ENCODE results near the gene FRRS1L. TPM values are rescaled to one million over a fixed set of nuclear protein-coding genes. Genes with fewer than 3 reads are reported as not detected.

The FRRS1L gene
- total RNA-seq, 1 donor from 2014 or later: 1.5 TPM

- no peak for DNase-seq
These were observed 9.3 kb upstream of the FRRS1L start for GRCh38 chr9:109176386-109176785.

DNA sequence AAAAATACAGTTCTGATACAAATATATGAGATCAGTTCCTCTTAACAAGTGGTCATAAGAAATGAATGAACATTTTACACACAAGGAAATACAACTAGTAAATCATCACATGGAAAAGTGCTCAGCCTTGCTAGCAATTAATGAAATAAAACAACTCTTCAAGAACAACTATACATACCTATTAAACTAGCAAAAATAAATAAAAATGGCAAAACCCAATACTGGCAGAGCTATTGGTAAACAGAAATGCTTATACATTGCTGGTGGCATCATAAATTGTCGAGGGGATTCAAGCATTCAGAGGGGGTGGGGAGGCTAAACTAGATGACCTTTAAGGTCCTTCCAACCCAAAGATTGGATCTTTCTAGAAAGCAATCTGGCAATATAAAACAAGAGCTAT, 5.9 kb upstream of the FRRS1L start:
- DNase-seq: no peak

- no peak for DNase-seq
These were observed 4.9 kb upstream of the FRRS1L start for GRCh38 chr9:109171926-109172325.

GRCh38 chr9:109168170-109168569, 1.1 kb upstream of the FRRS1L start:
- no peak for DNase-seq

- DNase-seq: no peak
These were observed 667 bp upstream of the FRRS1L start for GRCh38 chr9:109167716-109168115.

GRCh38 chr9:109166171-109166770, 778 bp downstream of the FRRS1L start:
- DNase-seq: no peak

- DNase-seq: no peak
These were observed 3.0 kb downstream of the FRRS1L start for GRCh38 chr9:109164042-109164441.

DNA sequence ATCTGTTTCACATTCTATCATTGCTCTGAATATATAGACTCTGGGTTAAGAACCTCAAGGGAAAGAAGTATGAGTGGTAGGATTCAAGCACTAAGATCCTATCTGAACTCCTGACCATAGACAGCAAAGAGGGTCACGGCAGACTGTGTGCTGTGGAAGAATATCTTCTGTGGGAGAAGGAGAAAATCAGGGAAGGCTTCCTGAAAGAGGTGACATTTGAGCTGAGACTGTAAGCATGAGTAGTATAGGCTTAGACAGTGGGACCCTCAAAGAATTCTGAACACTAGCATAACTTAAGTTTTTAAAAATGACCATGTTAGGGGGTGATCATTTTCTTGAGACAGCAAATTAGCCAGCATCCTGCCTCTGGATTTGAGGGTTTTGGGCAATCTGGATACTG, 3.9 kb downstream of the FRRS1L start:
- DNase-seq: no peak

- DNase-seq: no peak
These were observed 4.4 kb downstream of the FRRS1L start for GRCh38 chr9:109162677-109163076.

DNA sequence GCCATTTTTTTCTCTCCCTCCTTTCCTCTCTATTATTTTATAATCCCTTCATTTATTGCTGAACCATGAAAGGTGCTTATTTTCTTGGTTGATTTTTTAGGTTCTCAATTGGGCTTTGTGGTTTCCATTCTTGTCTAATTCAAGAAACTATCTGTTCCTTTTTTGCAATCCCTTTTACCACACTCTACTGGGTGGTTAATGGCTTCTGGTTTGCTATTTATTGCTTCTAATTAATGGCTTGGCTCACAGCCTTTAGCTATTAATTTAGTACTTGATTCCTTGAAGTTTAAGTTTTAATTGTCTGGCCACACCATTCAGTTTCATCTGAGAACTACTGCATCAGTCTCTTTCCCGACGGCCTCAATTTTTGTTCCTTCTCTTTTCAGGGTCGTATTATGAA, 5.6 kb downstream of the FRRS1L start:
- no peak for DNase-seq

DNA sequence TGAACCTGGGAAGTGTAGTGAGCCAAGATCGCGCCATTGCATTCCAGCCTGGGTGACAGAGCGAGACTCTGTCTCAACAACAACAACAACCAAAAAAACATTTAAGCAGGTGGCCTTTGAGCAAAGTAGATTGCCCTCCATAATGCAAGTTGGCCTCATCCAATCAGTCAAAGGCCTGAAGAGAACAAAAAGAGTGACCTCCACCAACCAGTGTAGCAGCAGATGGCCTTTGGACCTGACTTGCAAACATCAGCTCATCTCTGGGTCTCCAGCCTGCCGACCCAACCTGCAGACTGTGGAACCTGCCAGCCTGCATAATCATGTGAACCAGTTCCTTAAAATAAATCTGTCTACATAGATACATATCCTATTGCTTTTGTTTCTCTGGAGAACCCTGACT, 7.5 kb downstream of the FRRS1L start:
- DNase-seq: no peak

DNA sequence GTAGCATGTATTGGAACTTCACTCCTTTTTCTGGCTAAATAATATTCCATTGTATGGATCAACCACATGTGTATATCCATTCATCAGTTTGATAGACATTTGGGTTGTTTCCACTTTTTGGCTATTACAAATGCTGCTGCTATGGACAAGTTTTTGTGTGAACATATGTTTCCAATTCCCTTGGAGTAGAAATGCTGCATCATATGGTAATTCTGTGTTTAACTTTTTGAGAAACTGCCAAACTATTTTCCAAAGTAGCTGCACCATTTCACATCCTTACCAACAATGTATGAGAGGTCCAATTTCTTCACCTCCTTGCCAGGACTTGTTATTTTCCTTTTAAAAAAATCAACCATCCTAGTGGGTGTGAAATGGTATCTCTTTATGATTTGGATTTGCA, 8.4 kb downstream of the FRRS1L start:
- DNase-seq: no peak

DNA sequence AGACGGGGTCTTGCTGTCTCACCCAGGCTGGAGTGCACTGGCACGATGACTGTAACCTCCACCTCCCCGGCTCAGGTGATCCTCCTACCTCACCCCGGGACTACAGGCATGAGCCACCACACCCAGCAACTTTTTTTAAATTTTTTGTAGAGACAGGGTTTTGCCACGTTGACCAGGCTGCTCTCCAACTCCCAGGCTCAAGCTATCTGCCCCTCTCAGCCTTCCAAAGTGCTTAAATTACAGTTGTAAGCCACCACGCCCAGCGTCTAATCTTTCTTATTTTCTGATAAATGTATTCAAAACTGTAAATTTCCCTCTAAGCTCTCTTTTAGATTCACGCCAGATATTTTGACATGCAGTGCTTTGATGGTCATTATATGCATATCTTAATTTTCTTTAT, 10.3 kb downstream of the FRRS1L start:
- DNase-seq: no peak

- DNase-seq: no peak
These were observed 16.0 kb downstream of the FRRS1L start for GRCh38 chr9:109150925-109151545.

DNA sequence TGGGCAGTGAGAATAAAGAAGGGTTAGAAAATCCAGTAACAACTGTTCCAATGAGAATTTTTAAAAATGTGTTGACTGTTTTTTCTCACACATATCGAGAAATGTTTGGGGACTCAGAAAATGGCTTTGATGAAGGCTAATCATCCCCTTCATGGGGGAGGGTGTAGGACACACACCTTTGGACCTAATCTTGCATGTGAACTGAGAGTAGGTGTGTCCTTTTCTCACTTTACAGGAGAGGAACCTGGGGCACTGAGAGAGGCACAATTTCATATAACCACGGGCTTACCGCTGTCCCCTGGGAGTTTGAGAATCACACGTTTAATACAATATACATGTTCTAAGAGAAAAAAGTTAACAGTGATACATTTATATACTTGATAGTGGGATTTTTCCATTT, 17.3 kb downstream of the FRRS1L start:
- DNase-seq: no peak

DNA sequence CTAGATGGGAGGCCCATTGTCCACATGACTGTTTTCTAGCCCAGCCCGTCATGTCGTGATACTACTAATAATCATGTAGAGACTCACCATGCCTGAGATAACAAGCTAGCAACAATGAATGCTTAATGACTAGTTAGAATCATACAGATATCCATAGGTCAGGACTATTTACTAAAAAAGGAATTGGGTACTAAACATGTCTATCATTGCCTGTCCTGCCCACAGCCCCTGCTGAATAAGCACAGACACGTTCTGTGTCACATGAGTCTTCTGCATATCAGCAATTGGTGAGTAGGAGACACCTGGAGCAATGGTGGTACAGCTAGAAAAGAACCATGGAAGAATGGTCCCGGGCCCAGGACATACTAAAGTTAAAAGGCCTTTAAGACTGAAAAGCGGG, 18.0 kb downstream of the FRRS1L start:
- DNase-seq: no peak

GRCh38 chr9:109145051-109145450, 22.0 kb downstream of the FRRS1L start:
- DNase-seq: no peak

GRCh38 chr9:109143881-109144562, 23.0 kb downstream of the FRRS1L start:
- no peak for DNase-seq

GRCh38 chr9:109141375-109141774, 25.7 kb downstream of the FRRS1L start:
- no peak for DNase-seq

DNA sequence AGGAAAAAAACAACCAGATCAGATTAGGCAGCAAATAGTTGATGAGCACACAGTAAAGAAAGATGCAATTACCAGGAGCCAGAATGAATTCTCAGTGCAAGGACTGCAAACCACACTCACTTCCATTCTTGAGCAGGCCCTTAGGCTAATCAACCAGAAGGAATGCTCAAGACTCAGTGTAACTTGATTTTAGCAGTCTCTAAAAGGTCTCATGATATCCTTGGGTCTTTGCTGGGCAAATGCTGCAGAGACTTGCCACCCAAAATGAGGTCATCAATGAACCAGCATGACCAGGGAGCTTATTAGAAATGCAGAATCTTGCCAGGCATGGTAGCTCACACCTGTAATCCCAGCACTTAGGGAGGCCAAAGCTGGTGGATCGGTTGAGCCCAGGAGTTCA, 27.2 kb downstream of the FRRS1L start:
- no peak for DNase-seq

DNA sequence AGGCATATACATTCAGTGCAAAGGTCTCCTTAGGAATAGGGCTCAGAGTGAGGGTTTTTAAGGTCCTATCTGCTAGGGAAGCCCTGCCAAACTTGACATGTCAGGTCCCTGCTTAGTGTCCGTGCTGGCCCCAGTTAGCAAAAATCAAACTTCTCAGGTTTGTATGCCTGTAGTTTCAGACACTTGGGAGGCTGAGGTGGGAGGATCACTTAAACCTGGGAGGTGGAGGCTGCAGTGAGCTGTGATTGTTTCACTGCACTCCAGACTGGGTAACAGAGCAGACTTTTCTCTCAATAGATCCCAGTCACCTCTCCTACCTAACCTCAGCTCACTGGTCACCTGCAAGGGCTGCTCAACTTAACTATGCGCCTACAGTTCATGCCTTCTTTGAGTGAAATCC, 28.6 kb downstream of the FRRS1L start:
- no peak for DNase-seq

- no peak for DNase-seq
These were observed 32.9 kb downstream of the FRRS1L start for GRCh38 chr9:109134167-109134578.

DNA sequence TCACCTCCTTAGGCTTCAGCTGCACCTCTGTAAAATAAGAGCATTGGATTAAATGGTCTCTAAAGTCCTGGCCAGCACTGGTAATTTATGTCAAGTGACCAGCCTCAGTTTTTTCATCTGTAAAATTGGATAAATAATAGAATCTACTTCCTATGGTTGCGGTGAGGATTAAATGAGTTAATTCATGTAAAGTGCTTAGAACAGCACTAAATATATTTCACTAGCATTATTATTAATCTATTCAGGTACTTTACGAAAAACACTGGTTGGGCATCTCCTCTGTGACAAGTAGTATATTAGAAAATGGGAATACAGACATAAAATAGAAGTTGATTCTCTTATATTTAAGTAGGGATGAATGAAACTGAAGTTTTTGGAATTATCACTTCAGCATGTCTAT, 33.5 kb downstream of the FRRS1L start:
- DNase-seq: no peak

GRCh38 chr9:109132567-109133021, 34.5 kb downstream of the FRRS1L start:
- DNase-seq: no peak
